ENCODE results near the gene EXT2.
A peak's percentile ranks its signal among the peaks of the same experiment; 100 is the strongest.

The EXT2 gene

DNA sequence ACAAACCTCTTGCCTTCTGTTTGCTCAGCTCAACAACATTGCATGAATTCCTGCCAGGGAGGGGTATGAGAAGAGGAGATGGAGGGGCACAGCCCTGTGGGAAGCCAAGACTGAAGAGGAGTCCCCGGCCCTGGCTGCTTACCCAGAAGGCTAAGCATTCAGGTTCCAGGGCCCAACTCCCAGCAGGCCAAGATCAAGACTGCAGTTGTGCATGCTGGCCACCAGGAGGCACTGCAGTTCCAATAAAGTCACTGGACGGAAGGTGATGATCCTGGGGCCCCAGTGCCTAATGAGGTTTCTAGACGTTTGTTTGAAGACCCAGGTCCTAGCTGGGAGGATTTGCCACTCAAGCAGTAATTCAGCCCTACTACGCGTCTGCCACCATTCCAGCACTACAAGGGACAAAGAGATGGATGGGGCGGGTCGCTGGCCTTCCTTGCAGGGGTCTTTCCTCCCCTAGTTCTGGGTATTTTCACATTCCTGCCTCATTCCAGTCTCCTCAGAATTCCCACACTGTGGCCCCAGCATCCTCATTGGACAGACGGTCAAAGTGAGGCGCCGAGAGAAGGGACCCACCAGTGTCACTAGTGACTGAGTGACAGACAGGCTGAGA lies 190.9 kb downstream of the EXT2 start:
- TF ChIP-seq, protein P1, sequence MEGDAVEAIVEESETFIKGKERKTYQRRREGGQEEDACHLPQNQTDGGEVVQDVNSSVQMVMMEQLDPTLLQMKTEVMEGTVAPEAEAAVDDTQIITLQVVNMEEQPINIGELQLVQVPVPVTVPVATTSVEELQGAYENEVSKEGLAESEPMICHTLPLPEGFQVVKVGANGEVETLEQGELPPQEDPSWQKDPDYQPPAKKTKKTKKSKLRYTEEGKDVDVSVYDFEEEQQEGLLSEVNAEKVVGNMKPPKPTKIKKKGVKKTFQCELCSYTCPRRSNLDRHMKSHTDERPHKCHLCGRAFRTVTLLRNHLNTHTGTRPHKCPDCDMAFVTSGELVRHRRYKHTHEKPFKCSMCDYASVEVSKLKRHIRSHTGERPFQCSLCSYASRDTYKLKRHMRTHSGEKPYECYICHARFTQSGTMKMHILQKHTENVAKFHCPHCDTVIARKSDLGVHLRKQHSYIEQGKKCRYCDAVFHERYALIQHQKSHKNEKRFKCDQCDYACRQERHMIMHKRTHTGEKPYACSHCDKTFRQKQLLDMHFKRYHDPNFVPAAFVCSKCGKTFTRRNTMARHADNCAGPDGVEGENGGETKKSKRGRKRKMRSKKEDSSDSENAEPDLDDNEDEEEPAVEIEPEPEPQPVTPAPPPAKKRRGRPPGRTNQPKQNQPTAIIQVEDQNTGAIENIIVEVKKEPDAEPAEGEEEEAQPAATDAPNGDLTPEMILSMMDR (conservative IDR thresholded peaks at IDR 0.05; ENCODE audit: low read depth, low read length) = peak; percentile 93

DNA sequence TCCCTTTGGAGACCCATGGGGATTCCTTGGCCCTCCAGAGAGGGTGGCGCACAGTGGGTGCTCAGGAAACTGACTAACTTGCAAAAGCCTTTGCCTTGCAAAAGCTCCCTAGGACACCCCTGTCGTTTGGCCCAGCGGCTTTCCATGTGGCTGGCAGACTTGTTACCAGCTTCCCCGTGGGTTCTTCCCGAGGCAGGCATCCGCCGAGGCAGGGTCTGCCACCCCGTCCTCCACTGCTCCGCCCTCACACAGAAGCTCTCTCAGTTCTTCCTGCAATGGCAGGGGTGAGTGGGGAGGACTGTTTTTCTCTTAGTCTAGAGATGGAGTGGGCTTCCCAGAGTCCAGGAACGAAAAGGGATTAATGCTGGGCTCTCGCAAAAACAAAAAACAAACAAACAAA lies 191.4 kb downstream of the EXT2 start:
- TF ChIP-seq, protein P1 (conservative IDR thresholded peaks at IDR 0.05; ENCODE audit: low read depth, low read length) = no peak
- H3K4me3 ChIP-seq (ENCODE audit: low read depth, low read length) = no peak overlapping the region
- no peak for DNase-seq (ENCODE audit: low read depth)

More for the DNA sequence above, 190.9 kb downstream of the EXT2 start:
- H3K4me3 ChIP-seq (ENCODE audit: low read depth, low read length) = no peak overlapping the region
- peak; percentile 69 for DNase-seq (ENCODE audit: low read depth)

DNA sequence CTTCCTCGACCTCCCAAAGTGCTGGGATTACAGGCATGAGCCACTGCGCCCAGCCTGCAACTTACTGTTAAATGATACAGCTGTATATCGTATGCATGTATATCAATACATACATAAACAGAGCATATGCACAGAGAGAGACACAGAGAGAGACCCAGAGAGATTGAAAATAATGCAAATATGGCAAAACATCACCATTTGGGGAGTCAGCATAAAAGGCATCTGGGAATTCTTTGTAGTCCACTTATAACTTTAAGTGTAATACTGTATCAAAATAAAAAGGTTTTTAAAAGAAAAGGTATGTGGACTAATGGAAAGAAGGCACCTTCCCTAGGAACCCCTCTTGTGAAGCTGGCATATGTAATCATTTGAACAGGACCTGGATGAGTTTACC lies 192.7 kb downstream of the EXT2 start:
- H3K4me3 ChIP-seq (ENCODE audit: low read depth, low read length) = no peak overlapping the region
- DNase-seq (ENCODE audit: low read depth) = no peak
- TF ChIP-seq, protein P1 (conservative IDR thresholded peaks at IDR 0.05; ENCODE audit: low read depth, low read length) = no peak

DNA sequence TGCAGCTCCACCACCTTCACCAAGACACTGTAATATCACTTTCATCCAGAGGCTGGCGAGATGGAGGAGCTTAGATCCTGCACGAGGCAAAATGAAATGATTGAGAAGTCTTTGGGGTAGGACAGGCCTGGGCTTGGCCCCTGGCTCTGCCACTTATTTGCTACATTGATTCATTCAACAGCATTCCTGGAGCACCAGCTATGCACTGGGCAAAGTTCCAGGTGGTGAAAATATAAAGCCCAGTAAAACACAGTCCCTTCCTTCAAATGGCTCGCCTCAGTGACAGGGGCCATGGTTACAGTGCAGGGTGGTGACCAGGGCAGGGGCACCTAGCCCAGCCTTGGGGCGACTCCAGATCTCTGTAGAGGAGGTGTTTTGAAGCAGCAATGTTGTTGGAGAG lies 194.7 kb downstream of the EXT2 start:
- TF ChIP-seq, protein P1 (conservative IDR thresholded peaks at IDR 0.05; ENCODE audit: low read depth, low read length) = no peak
- H3K4me3 ChIP-seq (ENCODE audit: low read depth, low read length) = no peak overlapping the region
- DNase-seq (ENCODE audit: low read depth) = no peak

All from choroid plexus epithelial cell (primary cell).